PC-9 (cell line): Measurements from ENCODE around the gene ITGAX.

Source experiments
- EZH2 ChIP-seq: fragments of 200-600 bp; sonication (generic); IDR thresholded peaks from 2 replicates; pipeline ENCODE4 v1.8.0; 2017; ENCODE audit warnings: antibody characterized with exemption, low read depth
- TF ChIP-seq, protein P1 (sequence below): fragments of 200-600 bp; sonication (generic); conservative IDR thresholded peaks from 2 replicates; pipeline ENCODE4 v1.6.1; 2017; ENCODE audit warnings: mixed run types, antibody characterized with exemption, mild to moderate bottlenecking, moderate library complexity

DNA sequence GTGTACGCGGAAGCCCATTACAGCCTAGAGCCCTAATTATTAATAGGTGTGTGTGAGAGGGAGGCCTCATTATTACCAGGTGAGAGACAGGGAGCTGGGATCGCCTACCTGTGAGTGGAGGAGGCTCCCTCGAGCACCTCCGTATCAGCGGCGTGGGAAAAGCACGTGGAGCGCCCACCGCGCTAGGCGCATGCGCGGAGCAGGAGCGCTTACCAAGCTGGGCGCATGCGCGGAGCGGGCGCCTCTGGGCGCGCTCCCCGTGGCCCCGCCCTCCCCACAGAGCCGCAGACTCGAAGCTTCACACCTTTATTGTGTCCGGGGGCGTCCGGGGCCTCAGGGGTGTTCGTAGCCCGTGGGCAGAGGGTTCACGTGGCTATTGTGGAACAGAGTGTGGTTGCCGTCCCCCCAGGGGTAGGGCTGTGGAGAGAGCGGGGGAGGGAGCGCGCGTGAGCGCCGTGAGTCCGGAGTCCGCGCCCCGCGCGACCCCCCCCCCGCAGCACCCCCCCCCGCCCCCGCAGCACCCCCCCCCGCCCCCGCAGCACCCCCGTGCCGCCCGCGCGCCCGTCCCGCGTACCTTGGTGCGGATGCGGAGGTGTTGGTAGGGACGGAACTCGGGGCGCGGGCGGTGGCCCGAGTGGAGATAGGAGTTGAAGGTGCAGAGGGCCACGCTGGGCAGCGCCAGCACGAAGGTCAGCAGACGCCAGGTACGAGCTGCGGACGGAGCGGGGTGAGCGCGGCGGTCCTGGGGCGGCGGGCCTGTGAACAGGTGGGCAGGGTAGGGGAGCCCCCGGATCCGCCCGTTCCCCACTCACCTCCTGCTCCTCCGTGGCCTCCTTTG is 72.7 kb downstream of the ITGAX start:
- TF ChIP-seq, protein P1, sequence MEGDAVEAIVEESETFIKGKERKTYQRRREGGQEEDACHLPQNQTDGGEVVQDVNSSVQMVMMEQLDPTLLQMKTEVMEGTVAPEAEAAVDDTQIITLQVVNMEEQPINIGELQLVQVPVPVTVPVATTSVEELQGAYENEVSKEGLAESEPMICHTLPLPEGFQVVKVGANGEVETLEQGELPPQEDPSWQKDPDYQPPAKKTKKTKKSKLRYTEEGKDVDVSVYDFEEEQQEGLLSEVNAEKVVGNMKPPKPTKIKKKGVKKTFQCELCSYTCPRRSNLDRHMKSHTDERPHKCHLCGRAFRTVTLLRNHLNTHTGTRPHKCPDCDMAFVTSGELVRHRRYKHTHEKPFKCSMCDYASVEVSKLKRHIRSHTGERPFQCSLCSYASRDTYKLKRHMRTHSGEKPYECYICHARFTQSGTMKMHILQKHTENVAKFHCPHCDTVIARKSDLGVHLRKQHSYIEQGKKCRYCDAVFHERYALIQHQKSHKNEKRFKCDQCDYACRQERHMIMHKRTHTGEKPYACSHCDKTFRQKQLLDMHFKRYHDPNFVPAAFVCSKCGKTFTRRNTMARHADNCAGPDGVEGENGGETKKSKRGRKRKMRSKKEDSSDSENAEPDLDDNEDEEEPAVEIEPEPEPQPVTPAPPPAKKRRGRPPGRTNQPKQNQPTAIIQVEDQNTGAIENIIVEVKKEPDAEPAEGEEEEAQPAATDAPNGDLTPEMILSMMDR = no peak
- TF ChIP-seq EZH2 = no peak
